HL-60 (cell line): Measurements from ENCODE around the gene OR3A1.

Experiments
- POLR2AphosphoS5 ChIP-seq: IDR thresholded peaks from 2 replicates; pipeline ENCODE4 v1.6.1; 2012; ENCODE audit warnings: low read depth
- SPI1 ChIP-seq: IDR thresholded peaks from 2 replicates; pipeline ENCODE4 v1.6.1; 2012; ENCODE audit warnings: low read depth, mild to moderate bottlenecking, borderline replicate concordance
- TF ChIP-seq, protein P1 (sequence below): IDR thresholded peaks from one replicate; pipeline ENCODE4 v1.5.1; 2011; ENCODE audit warnings: low read length, control low read depth, inconsistent platforms; ENCODE audit not compliant: insufficient read depth
- TF ChIP-seq, protein P2 (sequence below): IDR thresholded peaks from 2 replicates; pipeline ENCODE4 v1.6.1; 2012; ENCODE audit warnings: low read depth; ENCODE audit not compliant: insufficient replicate concordance

DNA sequence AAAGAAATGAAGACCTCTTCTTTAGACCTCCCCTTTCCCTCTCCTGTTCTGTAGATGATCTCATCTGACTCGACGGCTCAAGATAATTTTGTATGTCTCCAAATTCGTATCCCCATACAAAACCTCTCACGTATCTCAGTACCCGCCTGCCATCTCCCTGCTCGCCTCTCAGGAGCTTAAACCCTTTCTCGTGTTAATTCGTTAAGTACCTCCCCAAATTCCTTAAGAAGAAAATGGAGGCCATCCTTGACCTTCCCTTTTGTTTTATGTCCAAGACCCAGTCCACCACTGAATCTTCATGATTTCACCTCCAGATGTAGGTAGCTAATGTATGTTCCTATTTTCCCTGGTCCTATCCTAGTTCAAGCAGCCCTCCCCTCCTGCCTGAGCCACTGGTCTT lies 41.6 kb downstream of the OR3A1 start:
- TF ChIP-seq, protein P1, sequence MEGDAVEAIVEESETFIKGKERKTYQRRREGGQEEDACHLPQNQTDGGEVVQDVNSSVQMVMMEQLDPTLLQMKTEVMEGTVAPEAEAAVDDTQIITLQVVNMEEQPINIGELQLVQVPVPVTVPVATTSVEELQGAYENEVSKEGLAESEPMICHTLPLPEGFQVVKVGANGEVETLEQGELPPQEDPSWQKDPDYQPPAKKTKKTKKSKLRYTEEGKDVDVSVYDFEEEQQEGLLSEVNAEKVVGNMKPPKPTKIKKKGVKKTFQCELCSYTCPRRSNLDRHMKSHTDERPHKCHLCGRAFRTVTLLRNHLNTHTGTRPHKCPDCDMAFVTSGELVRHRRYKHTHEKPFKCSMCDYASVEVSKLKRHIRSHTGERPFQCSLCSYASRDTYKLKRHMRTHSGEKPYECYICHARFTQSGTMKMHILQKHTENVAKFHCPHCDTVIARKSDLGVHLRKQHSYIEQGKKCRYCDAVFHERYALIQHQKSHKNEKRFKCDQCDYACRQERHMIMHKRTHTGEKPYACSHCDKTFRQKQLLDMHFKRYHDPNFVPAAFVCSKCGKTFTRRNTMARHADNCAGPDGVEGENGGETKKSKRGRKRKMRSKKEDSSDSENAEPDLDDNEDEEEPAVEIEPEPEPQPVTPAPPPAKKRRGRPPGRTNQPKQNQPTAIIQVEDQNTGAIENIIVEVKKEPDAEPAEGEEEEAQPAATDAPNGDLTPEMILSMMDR = no peak
- TF ChIP-seq, protein P2, sequence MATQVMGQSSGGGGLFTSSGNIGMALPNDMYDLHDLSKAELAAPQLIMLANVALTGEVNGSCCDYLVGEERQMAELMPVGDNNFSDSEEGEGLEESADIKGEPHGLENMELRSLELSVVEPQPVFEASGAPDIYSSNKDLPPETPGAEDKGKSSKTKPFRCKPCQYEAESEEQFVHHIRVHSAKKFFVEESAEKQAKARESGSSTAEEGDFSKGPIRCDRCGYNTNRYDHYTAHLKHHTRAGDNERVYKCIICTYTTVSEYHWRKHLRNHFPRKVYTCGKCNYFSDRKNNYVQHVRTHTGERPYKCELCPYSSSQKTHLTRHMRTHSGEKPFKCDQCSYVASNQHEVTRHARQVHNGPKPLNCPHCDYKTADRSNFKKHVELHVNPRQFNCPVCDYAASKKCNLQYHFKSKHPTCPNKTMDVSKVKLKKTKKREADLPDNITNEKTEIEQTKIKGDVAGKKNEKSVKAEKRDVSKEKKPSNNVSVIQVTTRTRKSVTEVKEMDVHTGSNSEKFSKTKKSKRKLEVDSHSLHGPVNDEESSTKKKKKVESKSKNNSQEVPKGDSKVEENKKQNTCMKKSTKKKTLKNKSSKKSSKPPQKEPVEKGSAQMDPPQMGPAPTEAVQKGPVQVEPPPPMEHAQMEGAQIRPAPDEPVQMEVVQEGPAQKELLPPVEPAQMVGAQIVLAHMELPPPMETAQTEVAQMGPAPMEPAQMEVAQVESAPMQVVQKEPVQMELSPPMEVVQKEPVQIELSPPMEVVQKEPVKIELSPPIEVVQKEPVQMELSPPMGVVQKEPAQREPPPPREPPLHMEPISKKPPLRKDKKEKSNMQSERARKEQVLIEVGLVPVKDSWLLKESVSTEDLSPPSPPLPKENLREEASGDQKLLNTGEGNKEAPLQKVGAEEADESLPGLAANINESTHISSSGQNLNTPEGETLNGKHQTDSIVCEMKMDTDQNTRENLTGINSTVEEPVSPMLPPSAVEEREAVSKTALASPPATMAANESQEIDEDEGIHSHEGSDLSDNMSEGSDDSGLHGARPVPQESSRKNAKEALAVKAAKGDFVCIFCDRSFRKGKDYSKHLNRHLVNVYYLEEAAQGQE = no peak
- TF ChIP-seq POLR2AphosphoS5 = no peak
- TF ChIP-seq SPI1 = no peak
